Gastrocnemius medialis (tissue), 4 donors: ENCODE measurements around the gene DNAJC1.

Experiments
- POLR2A ChIP-seq, 2 donors: fragments of 450-650 bp; IDR thresholded peaks; one replicate each; pipeline ENCODE4 v1.6.1; 2017; ENCODE audit warnings: antibody characterized with exemption in 2 of 2, mild to moderate bottlenecking in 2 of 2, moderate library complexity in 2 of 2
- TF ChIP-seq, protein P1 (sequence below), 5 experiments: fragments of 450-650 bp in 3 of 5; fragments of 200-600 bp in 2 of 5; sonication (generic) in 2 of 5; IDR thresholded peaks in 4 of 5; conservative IDR thresholded peaks in 1 of 5; 1 replicate in 4 of 5; 2 replicates in 1 of 5; pipeline ENCODE4 v1.5.1; 2016 to 2019; ENCODE audit warnings: antibody characterized with exemption in 5 of 5, mild to moderate bottlenecking in 3 of 5, moderate library complexity in 3 of 5

DNA sequence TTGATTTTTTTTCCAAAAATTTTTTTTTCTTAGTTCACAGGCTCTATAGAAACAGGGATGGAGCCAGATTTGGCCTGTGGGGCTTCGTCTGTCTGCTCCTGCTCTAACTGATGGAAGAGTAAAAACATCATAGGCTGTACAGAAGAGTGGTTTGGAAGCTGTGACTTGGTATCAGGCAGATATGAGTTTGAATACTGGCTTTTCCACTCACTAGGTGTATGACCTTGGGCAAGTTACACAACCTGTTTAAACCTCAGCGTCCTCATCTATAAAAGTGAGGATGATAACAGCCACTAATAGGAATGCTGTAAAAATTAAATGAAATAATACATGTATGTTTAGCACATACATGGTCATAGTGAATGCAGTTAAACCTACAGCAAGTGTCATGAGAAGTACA lies 26.9 kb upstream of the DNAJC1 start:
- TF ChIP-seq, protein P1, sequence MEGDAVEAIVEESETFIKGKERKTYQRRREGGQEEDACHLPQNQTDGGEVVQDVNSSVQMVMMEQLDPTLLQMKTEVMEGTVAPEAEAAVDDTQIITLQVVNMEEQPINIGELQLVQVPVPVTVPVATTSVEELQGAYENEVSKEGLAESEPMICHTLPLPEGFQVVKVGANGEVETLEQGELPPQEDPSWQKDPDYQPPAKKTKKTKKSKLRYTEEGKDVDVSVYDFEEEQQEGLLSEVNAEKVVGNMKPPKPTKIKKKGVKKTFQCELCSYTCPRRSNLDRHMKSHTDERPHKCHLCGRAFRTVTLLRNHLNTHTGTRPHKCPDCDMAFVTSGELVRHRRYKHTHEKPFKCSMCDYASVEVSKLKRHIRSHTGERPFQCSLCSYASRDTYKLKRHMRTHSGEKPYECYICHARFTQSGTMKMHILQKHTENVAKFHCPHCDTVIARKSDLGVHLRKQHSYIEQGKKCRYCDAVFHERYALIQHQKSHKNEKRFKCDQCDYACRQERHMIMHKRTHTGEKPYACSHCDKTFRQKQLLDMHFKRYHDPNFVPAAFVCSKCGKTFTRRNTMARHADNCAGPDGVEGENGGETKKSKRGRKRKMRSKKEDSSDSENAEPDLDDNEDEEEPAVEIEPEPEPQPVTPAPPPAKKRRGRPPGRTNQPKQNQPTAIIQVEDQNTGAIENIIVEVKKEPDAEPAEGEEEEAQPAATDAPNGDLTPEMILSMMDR (IDR thresholded peaks at IDR 0.05 in 4 of 5, conservative IDR thresholded peaks at IDR 0.05 in 1 of 5) = no peak
- no peak for TF ChIP-seq POLR2A (IDR thresholded peaks at IDR 0.05)
